IMR-90 (cell line): ENCODE results near the gene CCNB1. TPM values are rescaled to one million over a fixed set of nuclear protein-coding genes. Genes with fewer than 3 reads are reported as not detected.

ENCODE experiments used
- ATAC-seq: fragments of 200-7000 bp; cut with Tn5 transposase; 2 replicates; pipeline ENCODE4 v1.9.1; 2020; ENCODE audit warnings: low read depth, mild to moderate bottlenecking, moderate library complexity
- BruUV-seq: library from RNA; stranded (reverse); fragments of 400-500 nt; replicated peaks from 2 replicates; lab custom pipeline; 2021; lab: Mats Ljungman, UMichigan
- CTCF ChIA-PET: fragments of 300-600 bp; formaldehyde crosslinking; extraction: SDS; loops from one replicate; lab custom pipeline; 2021; ENCODE audit warnings: antibody characterized with exemption; lab: Yijun Ruan, JAX
- POLR2A ChIA-PET: fragments of 300-600 bp; sonication (Branson Sonifier 250); formaldehyde crosslinking; loops from one replicate; lab custom pipeline; 2022; ENCODE audit warnings: antibody characterized with exemption; ENCODE audit not compliant: unreplicated experiment; lab: Charles Lee
- DNase-seq: peaks from one replicate; pipeline ENCODE4 v3.0.0; 2013
- H2AFZ ChIP-seq: replicated peaks from 2 replicates; pipeline ENCODE3; 2013; ENCODE audit warnings: low read length, mild to moderate bottlenecking; ENCODE audit not compliant: poor library complexity
- H2AK5ac ChIP-seq: 2 replicates; pipeline ENCODE4 v1.6.1; 2013; ENCODE audit warnings: low read depth, low read length, inconsistent platforms
- H2AK9ac ChIP-seq: replicated peaks from 2 replicates; pipeline ENCODE3; 2013; ENCODE audit warnings: mild to moderate bottlenecking, low read depth, low read length, moderate library complexity; ENCODE audit not compliant: poor library complexity
- H2BK120ac ChIP-seq: 2 replicates; pipeline ENCODE4 v1.6.1; 2013; ENCODE audit warnings: low read depth, low read length, inconsistent platforms
- H2BK15ac ChIP-seq: 3 replicates; pipeline ENCODE4 v1.6.1; 2013; ENCODE audit warnings: low read depth, low read length, inconsistent platforms
- H2BK20ac ChIP-seq: 2 replicates; pipeline ENCODE4 v1.6.1; 2013; ENCODE audit warnings: low read depth, mild to moderate bottlenecking, inconsistent platforms, low read length, moderate library complexity
- H2BK5ac ChIP-seq: 2 replicates; pipeline ENCODE4 v1.6.1; 2013; ENCODE audit warnings: mild to moderate bottlenecking, low read depth, low read length, inconsistent platforms; ENCODE audit not compliant: poor library complexity, severe bottlenecking
- H3K14ac ChIP-seq: replicated peaks from 2 replicates; pipeline ENCODE4 v1.6.1; 2013; ENCODE audit warnings: low read depth, low read length, inconsistent platforms
- H3K18ac ChIP-seq: 2 replicates; pipeline ENCODE4 v1.6.1; 2013; ENCODE audit warnings: low read depth, low read length, control low read depth
- H3K23ac ChIP-seq: 2 replicates; pipeline ENCODE4 v1.6.1; 2013; ENCODE audit warnings: low read depth, low read length, inconsistent platforms
- H3K27ac ChIP-seq: 2 replicates; pipeline ENCODE4 v1.5.1; 2013; ENCODE audit warnings: mild to moderate bottlenecking, control low read depth, low read length; ENCODE audit not compliant: insufficient read depth
- H3K27me3 ChIP-seq: 2 replicates; pipeline ENCODE4 v1.6.1; 2013; ENCODE audit warnings: low read length; ENCODE audit not compliant: control insufficient read depth, insufficient read depth
- H3K36me3 ChIP-seq: 2 replicates; pipeline ENCODE4 v1.6.1; 2013; ENCODE audit warnings: low read length, mixed read lengths; ENCODE audit not compliant: control insufficient read depth, insufficient read depth
- H3K4ac ChIP-seq: 2 replicates; pipeline ENCODE4 v1.6.1; 2013; ENCODE audit warnings: low read depth, low read length, inconsistent platforms
- H3K4me1 ChIP-seq: 2 replicates; pipeline ENCODE4 v1.6.1; 2013; ENCODE audit warnings: low read length, mixed read lengths; ENCODE audit not compliant: control insufficient read depth, insufficient read depth
- H3K4me2 ChIP-seq: 2 replicates; pipeline ENCODE4 v1.6.1; 2013; ENCODE audit warnings: low read depth, mild to moderate bottlenecking, control low read depth, low read length, moderate library complexity
- H3K4me3 ChIP-seq: 2 replicates; pipeline ENCODE4 v1.5.1; 2013; ENCODE audit warnings: low read depth, mild to moderate bottlenecking, control low read depth, low read length, moderate library complexity; ENCODE audit not compliant: insufficient read depth
- H3K56ac ChIP-seq: 2 replicates; pipeline ENCODE4 v1.6.1; 2013; ENCODE audit warnings: low read length, inconsistent platforms; ENCODE audit not compliant: insufficient read depth; ENCODE audit errors: extremely low read depth
- H3K79me1 ChIP-seq, 2 experiments: 2 replicates each; pipeline ENCODE4 v1.6.1; 2013; ENCODE audit warnings: low read length in 2 of 2, inconsistent platforms in 1 of 2, low read depth in 1 of 2
- H3K9ac ChIP-seq: 2 replicates; pipeline ENCODE4 v1.6.1; 2013; ENCODE audit warnings: low read depth, low read length, control low read depth
- H3K9me1 ChIP-seq: 2 replicates; pipeline ENCODE4 v1.6.1; 2013; ENCODE audit warnings: low read length, inconsistent platforms; ENCODE audit not compliant: insufficient read depth
- H3K9me3 ChIP-seq: 2 replicates; pipeline ENCODE4 v1.6.1; 2013; ENCODE audit warnings: low read length; ENCODE audit not compliant: control insufficient read depth, insufficient read depth
- H4K20me1 ChIP-seq: 2 replicates; pipeline ENCODE4 v1.6.1; 2013; ENCODE audit warnings: low read length, inconsistent platforms; ENCODE audit not compliant: insufficient read depth
- H4K5ac ChIP-seq: 2 replicates; pipeline ENCODE4 v1.6.1; 2013; ENCODE audit warnings: mild to moderate bottlenecking, low read depth, low read length, control low read depth
- H4K8ac ChIP-seq, 2 experiments: 2 replicates each; pipeline ENCODE4 v1.6.1; 2013; ENCODE audit warnings: low read depth in 2 of 2, low read length in 2 of 2, control low read depth in 1 of 2, inconsistent platforms in 1 of 2
- H4K91ac ChIP-seq: 2 replicates; pipeline ENCODE4 v1.6.1; 2013; ENCODE audit warnings: low read depth, low read length, inconsistent platforms; ENCODE audit not compliant: insufficient read depth
- BHLHE40 ChIP-seq: fragments of 150-350 bp; IDR thresholded peaks from 2 replicates; pipeline ENCODE4 v1.6.1; 2016; ENCODE audit warnings: mild to moderate bottlenecking, low read depth, low read length
- MAFK ChIP-seq: IDR thresholded peaks from 2 replicates; pipeline ENCODE4 v1.6.1; 2012; ENCODE audit warnings: low read depth, low read length, improper control_type of control experiment
- MXI1 ChIP-seq: IDR thresholded peaks from 2 replicates; pipeline ENCODE4 v1.6.1; 2012; ENCODE audit warnings: low read depth, mild to moderate bottlenecking, low read length, moderate library complexity, borderline replicate concordance
- RCOR1 ChIP-seq: IDR thresholded peaks from 2 replicates; pipeline ENCODE4 v1.6.1; 2012; ENCODE audit warnings: mild to moderate bottlenecking, low read length, improper control_type of control experiment; ENCODE audit not compliant: insufficient replicate concordance
- RFX5 ChIP-seq: IDR thresholded peaks from 2 replicates; pipeline ENCODE4 v1.8.0; 2012; ENCODE audit warnings: low read depth, mild to moderate bottlenecking, low read length, moderate library complexity
- WGBS, 2 experiments: methylation state at CpG; one replicate each; pipeline versions ENCODE4 v1.1.5 to v1.1.7; 2013; ENCODE audit warnings: missing lambda C conversion rate in 2 of 2; ENCODE audit not compliant: insufficient read length in 1 of 2; ENCODE audit errors: extremely low coverage in 2 of 2; 5-methylcytosine and 5-hydroxymethylcytosine counted together
- dilution Hi-C: fragments of 300-500 bp; cut with HindIII; formaldehyde crosslinking; loops from one replicate; pipeline ENCODE4 v1.14.3; 2018; ENCODE audit warnings: low sequenced_read_pairs; ENCODE audit not compliant: unreplicated experiment
- in situ Hi-C: fragments of 300-500 bp; cut with MboI; formaldehyde crosslinking; loops from 3 replicates; pipeline ENCODE4 v1.14.3; 2019; ENCODE audit warnings: low sequenced_read_pairs, inconsistent platforms, mixed read lengths
- intact Hi-C: fragments of 100-400 bp; cut with micrococcal nuclease; formaldehyde crosslinking; loops from 2 replicates; pipeline ENCODE4 v1.10.0; 2022
- polyA plus RNA-seq, 3 experiments: library from polyadenylated mRNA; depleted of rRNA; stranded (reverse); fragments of >200 nt; gene quantifications; 2 replicates each; pipeline ENCODE4 v1.2.3, GENCODE V29; 2012; ENCODE audit warnings: low replicate concordance in 1 of 3
- total RNA-seq: library from RNA; depleted of rRNA; stranded (reverse); fragments of >200 nt; gene quantifications from 2 replicates; pipeline ENCODE4 v1.2.3, GENCODE V29; 2012
- TF ChIP-seq, protein P1 (sequence below): fragments of 150-350 bp; IDR thresholded peaks from 2 replicates; pipeline ENCODE4 v1.6.1; 2017; ENCODE audit warnings: mild to moderate bottlenecking, antibody characterized with exemption, low read length, low read depth

The CCNB1 gene
- total and polyA plus RNA-seq, 2 of the 4 experiments (the other 2 are of a cell fraction) = 83.3 to 160 TPM

DNA sequence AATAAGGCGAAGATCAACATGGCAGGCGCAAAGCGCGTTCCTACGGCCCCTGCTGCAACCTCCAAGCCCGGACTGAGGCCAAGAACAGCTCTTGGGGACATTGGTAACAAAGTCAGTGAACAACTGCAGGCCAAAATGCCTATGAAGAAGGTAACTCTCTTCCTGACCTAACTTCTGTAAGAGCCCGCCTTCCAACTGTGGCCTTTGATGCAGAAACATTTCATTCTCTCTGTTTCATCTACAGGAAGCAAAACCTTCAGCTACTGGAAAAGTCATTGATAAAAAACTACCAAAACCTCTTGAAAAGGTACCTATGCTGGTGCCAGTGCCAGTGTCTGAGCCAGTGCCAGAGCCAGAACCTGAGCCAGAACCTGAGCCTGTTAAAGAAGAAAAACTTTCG lies 979 bp downstream of the CCNB1 start:
- ATAC-seq (no peak), DNase-seq (no peak)
- H2AFZ ChIP-seq = peak overlapping the region; percentile 95
- H3K23ac ChIP-seq = peak overlapping the region; percentile 69
- dilution Hi-C loops (no loop called here), in situ Hi-C loops (no loop called here), intact Hi-C loops (no loop called here)
- ChIA-PET POLR2A (no interaction called here), CTCF (no interaction called here)
- H2BK5ac ChIP-seq = peak overlapping the region; percentile 41
- H3K4me2 ChIP-seq = peak overlapping the region; percentile 96
- 0 out of 2 replicates have a peak overlapping the region, but pooled peaks have one; percentile 23 for H2AK5ac ChIP-seq
- H3K79me1 ChIP-seq = peaks cover 22 to 40% of the 10 kb centered on the region in 2 experiments
- H3K56ac ChIP-seq = peak overlapping the region; percentile 74
- no peak overlapping the region for H2BK15ac ChIP-seq
- no peaks in the 10 kb centered on the region for H4K20me1 ChIP-seq
- BruUV-seq = no TSS peak
- H2BK20ac ChIP-seq = no peak overlapping the region
- H3K4me3 ChIP-seq = peak overlapping the region; percentile 56
- H4K8ac ChIP-seq = peak overlapping the region; percentile 33 to 57; a peak in 3 of 4 replicates
- no peaks in the 10 kb centered on the region for H3K27me3 ChIP-seq
- H2AK9ac ChIP-seq = peak overlapping the region; percentile 92
- H3K9ac ChIP-seq = peak overlapping the region; percentile 26
- no peaks in the 10 kb centered on the region for H3K9me3 ChIP-seq
- H3K27ac ChIP-seq = peak overlapping the region; percentile 30; the same call in 1 of the 2 replicates
- peak overlapping the region; percentile 48 for H3K14ac ChIP-seq
- no peak overlapping the region for H4K5ac ChIP-seq
- H3K36me3 ChIP-seq = no peaks in the 10 kb centered on the region
- no peak overlapping the region for H3K18ac ChIP-seq
- H3K9me1 ChIP-seq = no peaks in the 10 kb centered on the region
- H4K91ac ChIP-seq = peak overlapping the region; percentile 86
- H2BK120ac ChIP-seq = no peak overlapping the region
- 10% methylated on average over 4 of the region's 8 CpGs; no CpG with 5 or more reads in 1 of the 2 experiments for WGBS, 2 experiments
- no peak for TF ChIP-seq RFX5
- no peak for TF ChIP-seq MXI1
- no peak for TF ChIP-seq BHLHE40
- no peak for TF ChIP-seq RCOR1
- TF ChIP-seq, protein P1, sequence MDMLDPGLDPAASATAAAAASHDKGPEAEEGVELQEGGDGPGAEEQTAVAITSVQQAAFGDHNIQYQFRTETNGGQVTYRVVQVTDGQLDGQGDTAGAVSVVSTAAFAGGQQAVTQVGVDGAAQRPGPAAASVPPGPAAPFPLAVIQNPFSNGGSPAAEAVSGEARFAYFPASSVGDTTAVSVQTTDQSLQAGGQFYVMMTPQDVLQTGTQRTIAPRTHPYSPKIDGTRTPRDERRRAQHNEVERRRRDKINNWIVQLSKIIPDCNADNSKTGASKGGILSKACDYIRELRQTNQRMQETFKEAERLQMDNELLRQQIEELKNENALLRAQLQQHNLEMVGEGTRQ = no peak
- no peak for TF ChIP-seq MAFK
- H3K4me1 ChIP-seq = peaks cover 2% of the 10 kb centered on the region; the same call in 1 of the 2 replicates
- peak overlapping the region; percentile 76 for H3K4ac ChIP-seq
